GM20000 (cell line): ENCODE results near the gene MAB21L3.

Experiments
- DNase-seq: peaks from one replicate; pipeline ENCODE4 v3.0.0; 2012; ENCODE audit warnings: low spot score
- CTCF ChIP-seq: IDR thresholded peaks from 2 replicates; pipeline ENCODE4 v1.5.1; 2012; ENCODE audit warnings: mild to moderate bottlenecking, control low read depth; ENCODE audit errors: extremely low read depth, missing control alignments

Gene MAB21L3

GRCh38 chr1:116165572-116165971 lies 54.4 kb downstream of the MAB21L3 start:
- DNase-seq, result no peak
- no peak for TF ChIP-seq CTCF

GRCh38 chr1:116166011-116166571 lies 54.9 kb downstream of the MAB21L3 start:
- no peak for TF ChIP-seq CTCF
- no peak for DNase-seq

- no peak for TF ChIP-seq CTCF
- no peak for DNase-seq
Observed at GRCh38 chr1:116166655-116167054, 55.5 kb downstream of the MAB21L3 start.

GRCh38 chr1:116167625-116168276 lies 56.6 kb downstream of the MAB21L3 start:
- DNase-seq, result no peak
- no peak for TF ChIP-seq CTCF

GRCh38 chr1:116168277-116169032 lies 57.3 kb downstream of the MAB21L3 start:
- peak; percentile 98 for TF ChIP-seq CTCF
- peak; percentile 90 for DNase-seq

- no peak for TF ChIP-seq CTCF
- DNase-seq, result no peak
Observed at GRCh38 chr1:116169898-116170297, 58.7 kb downstream of the MAB21L3 start.

- no peak for DNase-seq
- no peak for TF ChIP-seq CTCF
Observed at GRCh38 chr1:116170721-116171589, 59.8 kb downstream of the MAB21L3 start.
